B cell (primary cell): ENCODE results near the gene PRL. TPM values are rescaled to one million over a fixed set of nuclear protein-coding genes. Genes with fewer than 3 reads are reported as not detected.

ENCODE experiments used
- ATAC-seq: fragments of 200-7000 bp; cut with Tn5 transposase; one replicate; pipeline ENCODE4 v1.10.0; 2021; ENCODE audit warnings: low read depth, mild to moderate bottlenecking, moderate number of reproducible peaks, moderate library complexity
- CTCF ChIA-PET: fragments of 350-600 bp; sonication (Branson Sonifier 250); formaldehyde crosslinking; loops from one replicate; lab custom pipeline; 2021; ENCODE audit warnings: antibody characterized with exemption, inconsistent platforms; lab: Charles Lee
- POLR2A ChIA-PET: fragments of 350-600 bp; sonication (Branson Sonifier 250); formaldehyde crosslinking; loops from one replicate; lab custom pipeline; 2021; ENCODE audit warnings: antibody characterized with exemption; lab: Charles Lee
- DNase-seq: peaks from one replicate; pipeline ENCODE4 v3.0.0; 2013
- H2AFZ ChIP-seq: 2 replicates; pipeline ENCODE4 v1.6.1; 2012; ENCODE audit warnings: mild to moderate bottlenecking, low read depth, low read length; ENCODE audit not compliant: insufficient read depth, poor library complexity, severe bottlenecking
- H3K27ac ChIP-seq, 2 donors: 1 replicate in 1 of 2; 2 replicates in 1 of 2; pipeline ENCODE4 v1.5.1; 2012 to 2013; ENCODE audit warnings: low read length in 2 of 2, mild to moderate bottlenecking in 2 of 2, moderate library complexity in 1 of 2
- H3K27me3 ChIP-seq, 4 experiments: fragments of 200-600 bp in 1 of 4; sonication (generic) in 1 of 4; replicated peaks in 1 of 4; 1 replicate in 2 of 4; 2 replicates in 2 of 4; pipeline versions ENCODE4 v1.6.1 to v1.7.0; 2013 to 2016; ENCODE audit warnings: low read length in 3 of 4, mild to moderate bottlenecking in 2 of 4, mixed read lengths in 1 of 4, moderate library complexity in 1 of 4; ENCODE audit not compliant: insufficient read depth in 4 of 4, control insufficient read depth in 3 of 4; ENCODE audit errors: control extremely low read depth in 1 of 4
- H3K36me3 ChIP-seq, 2 experiments: replicated peaks in 1 of 2; 1 replicate in 1 of 2; 2 replicates in 1 of 2; pipeline versions ENCODE4 v1.6.1 to v1.7.1; 2013; ENCODE audit warnings: low read length in 1 of 2; ENCODE audit not compliant: insufficient read depth in 2 of 2, control insufficient read depth in 1 of 2; ENCODE audit errors: control extremely low read depth in 1 of 2, extremely low read depth in 1 of 2
- H3K4me1 ChIP-seq, 2 donors: fragments of 200-600 bp in 1 of 2; sonication (generic) in 1 of 2; 1 replicate in 1 of 2; 2 replicates in 1 of 2; pipeline versions ENCODE4 v1.5.1 to v1.6.1; 2013 to 2017; ENCODE audit warnings: low read length in 2 of 2; ENCODE audit not compliant: control insufficient read depth in 2 of 2, insufficient read depth in 2 of 2
- H3K4me2 ChIP-seq: replicated peaks from 2 replicates; pipeline ENCODE3; 2012; ENCODE audit warnings: mild to moderate bottlenecking, low read depth, low read length; ENCODE audit not compliant: poor library complexity, severe bottlenecking
- H3K4me3 ChIP-seq, 5 experiments: fragments of 200-600 bp in 1 of 5; sonication (generic) in 1 of 5; 1 replicate in 3 of 5; 2 replicates in 2 of 5; pipeline versions ENCODE4 v1.5.1 to v1.7.0; 2011 to 2016; ENCODE audit warnings: low read length in 4 of 5, mild to moderate bottlenecking in 4 of 5, low read depth in 2 of 5, control low read depth in 1 of 5, moderate library complexity in 1 of 5; ENCODE audit not compliant: insufficient read depth in 1 of 5; ENCODE audit errors: control extremely low read depth in 1 of 5, extremely low read depth in 1 of 5
- H3K79me2 ChIP-seq: fragments of 200-600 bp; sonication (generic); one replicate; pipeline ENCODE4 v1.6.0; 2016; ENCODE audit warnings: low read length; ENCODE audit not compliant: control insufficient read depth, insufficient read depth
- H3K9ac ChIP-seq: fragments of 200-600 bp; sonication (generic); 2 replicates; pipeline ENCODE4 v1.6.1; 2017; ENCODE audit warnings: mild to moderate bottlenecking, low read length, moderate library complexity
- H3K9me3 ChIP-seq, 3 donors: one replicate each; pipeline versions ENCODE4 v1.6.1 to v1.7.1; 2013; ENCODE audit warnings: low read length in 2 of 3; ENCODE audit not compliant: control insufficient read depth in 2 of 3, insufficient read depth in 1 of 3; ENCODE audit errors: control extremely low read depth in 1 of 3
- H4K20me1 ChIP-seq: 2 replicates; pipeline ENCODE4 v1.6.0; 2012; ENCODE audit warnings: mild to moderate bottlenecking, low read length; ENCODE audit not compliant: insufficient read depth, control insufficient read depth, poor library complexity, severe bottlenecking
- H3K27ac Mint-ChIP-seq: one replicate; pipeline ENCODE4 v1.8.0; 2021; ENCODE audit warnings: mixed read lengths
- H3K27me3 Mint-ChIP-seq: one replicate; pipeline ENCODE4 v1.8.0; 2021; ENCODE audit warnings: mixed read lengths
- H3K4me1 Mint-ChIP-seq: one replicate; pipeline ENCODE4 v1.8.0; 2021; ENCODE audit warnings: mixed read lengths
- H3K4me3 Mint-ChIP-seq: one replicate; pipeline ENCODE4 v1.8.0; 2021; ENCODE audit warnings: mixed read lengths
- H3K9me3 Mint-ChIP-seq: one replicate; pipeline ENCODE4 v1.8.0; 2022; ENCODE audit warnings: mixed read lengths; ENCODE audit not compliant: insufficient read depth
- CTCF ChIP-seq: fragments of 200-600 bp; IDR thresholded peaks from one replicate; pipeline ENCODE4 v1.8.0; 2022; ENCODE audit warnings: antibody characterized with exemption, mild to moderate bottlenecking
- EZH2 ChIP-seq: IDR thresholded peaks from 2 replicates; pipeline ENCODE4 v1.6.1; 2012; ENCODE audit warnings: borderline replicate concordance, low read depth, mild to moderate bottlenecking, moderate library complexity, low read length; ENCODE audit not compliant: insufficient read depth, poor library complexity, severe bottlenecking
- WGBS: methylation state at CpG from one replicate; pipeline ENCODE4 v1.1.5; 2013; ENCODE audit warnings: missing lambda C conversion rate; ENCODE audit not compliant: insufficient coverage; 5-methylcytosine and 5-hydroxymethylcytosine counted together
- intact Hi-C: fragments of 100-400 bp; cut with micrococcal nuclease; formaldehyde crosslinking; loops from one replicate; pipeline ENCODE4 v1.10.0; 2022
- polyA plus RNA-seq: library from polyadenylated mRNA; depleted of rRNA; stranded (reverse); fragments of >200 nt; gene quantifications from 2 replicates; pipeline ENCODE4 v1.2.3, GENCODE V29; 2012
- total RNA-seq, 2 donors: library from RNA; stranded (reverse); fragments of 120-200 nt in 1 of 2; gene quantifications; 1 replicate in 1 of 2; 2 replicates in 1 of 2; pipeline versions ENCODE4 v1.2.3 to v1.2.4, GENCODE V29; 2013 to 2022

Gene PRL
- total and polyA plus RNA-seq, 2 donors (not counting 1 experiment from before 2014, with no cell fraction given): not detected

- CTCF ChIA-PET: no interaction called here
- POLR2A ChIA-PET: no interaction called here
- Mint-ChIP-seq H3K9me3 (no peaks in the 10 kb centered on the region), H3K27ac (no peak overlapping the region), H3K4me1 (no peaks in the 10 kb centered on the region), H3K4me3 (no peak overlapping the region), H3K27me3 (no peaks in the 10 kb centered on the region)
- ATAC-seq (no peak), DNase-seq (no peak)
- intact Hi-C loops: no loop called here
- Histone ChIP-seq H3K4me2 (no peak overlapping the region), H3K36me3 (no peaks in the 10 kb centered on the region), H3K4me1 (no peaks in the 10 kb centered on the region), H4K20me1 (no peaks in the 10 kb centered on the region), H3K9me3 (peaks cover 0 to 5% (median 0%) of the 10 kb centered on the region in 3 donors), H3K27ac (no peak overlapping the region), H3K27me3 (no peaks in the 10 kb centered on the region), H3K9ac (no peak overlapping the region), H2AFZ (no peak overlapping the region), H3K79me2 (no peaks in the 10 kb centered on the region), H3K4me3 (no peak overlapping the region)
- TF ChIP-seq EZH2 (no peak), CTCF (no peak)
- WGBS: no CpG with 5 or more reads among the region's 2 CpGs
Observed at GRCh38 chr6:22327881-22328280, 31.0 kb upstream of the PRL start.

GRCh38 chr6:22326500-22326899 lies 29.7 kb upstream of the PRL start:
- H3K4me3 Mint-ChIP-seq: no peak overlapping the region
- WGBS: 100% methylated on average over 2 of the region's 6 CpGs
- H3K4me1 Mint-ChIP-seq: no peaks in the 10 kb centered on the region
- Histone ChIP-seq H3K27me3 (no peaks in the 10 kb centered on the region), H2AFZ (no peak overlapping the region), H3K9me3 (peaks cover 0 to 5% (median 0%) of the 10 kb centered on the region in 3 donors), H3K4me2 (no peak overlapping the region), H3K79me2 (no peaks in the 10 kb centered on the region), H4K20me1 (no peaks in the 10 kb centered on the region), H3K36me3 (no peaks in the 10 kb centered on the region), H3K27ac (no peak overlapping the region), H3K9ac (no peak overlapping the region), H3K4me1 (no peaks in the 10 kb centered on the region), H3K4me3 (no peak overlapping the region)
- CTCF ChIA-PET: no interaction called here
- no peaks in the 10 kb centered on the region for H3K9me3 Mint-ChIP-seq
- no peak for ATAC-seq
- no peaks in the 10 kb centered on the region for H3K27me3 Mint-ChIP-seq
- intact Hi-C loops: no loop called here
- no peak for DNase-seq
- TF ChIP-seq EZH2 (no peak), CTCF (no peak)
- H3K27ac Mint-ChIP-seq: no peak overlapping the region
- POLR2A ChIA-PET: no interaction called here
